GM18873 (cell line): ENCODE measurements around the gene SENP6.
"Not testable (repeated sequence)": the region's sequence is repeated elsewhere in the genome, so short reads cannot be mapped to it uniquely, and the experiment has no call there.

Source experiments
- ATAC-seq: cut with Tn5 transposase; IDR thresholded peaks from one replicate; pipeline ENCODE4 v1.9.1; 2021; ENCODE audit warnings: mild to moderate bottlenecking, moderate library complexity, moderate number of reproducible peaks; ENCODE audit not compliant: unreplicated experiment, low FRiP score

The SENP6 gene

GRCh38 chr6:75601304-75602245 lies at the start of gene SENP6:
TSS of gene SENP6 (plus strand) at chr6:75601880. CDS start at chr6:75602525, 645 bp downstream.
- peak; percentile 54 for ATAC-seq

- no peak for ATAC-seq
Observed at GRCh38 chr6:75556240-75556639, 45.4 kb upstream of the SENP6 start.

GRCh38 chr6:75557068-75557467 lies 44.6 kb upstream of the SENP6 start:
- ATAC-seq, result no peak

GRCh38 chr6:75563032-75563431 lies 38.6 kb upstream of the SENP6 start:
- peak; percentile 69 for ATAC-seq

GRCh38 chr6:75566137-75566767 lies 35.4 kb upstream of the SENP6 start:
- ATAC-seq, result no peak

GRCh38 chr6:75568100-75568499 lies 33.6 kb upstream of the SENP6 start:
- no peak for ATAC-seq

- ATAC-seq, result no peak
Observed at GRCh38 chr6:75568965-75569364, 32.7 kb upstream of the SENP6 start.

GRCh38 chr6:75570671-75571070 lies 31.0 kb upstream of the SENP6 start:
- not testable (repeated sequence) for ATAC-seq

GRCh38 chr6:75572072-75572471 lies 29.6 kb upstream of the SENP6 start:
- no peak for ATAC-seq

GRCh38 chr6:75579951-75580350 lies 21.7 kb upstream of the SENP6 start:
- peak; percentile 62 for ATAC-seq

GRCh38 chr6:75581231-75581630 lies 20.4 kb upstream of the SENP6 start:
- ATAC-seq, result no peak

GRCh38 chr6:75584552-75584951 lies 17.1 kb upstream of the SENP6 start:
- ATAC-seq, result not testable (repeated sequence)

- no peak for ATAC-seq
Observed at GRCh38 chr6:75588948-75589347, 12.7 kb upstream of the SENP6 start.

- no peak for ATAC-seq
Observed at GRCh38 chr6:75590370-75590769, 11.3 kb upstream of the SENP6 start.

GRCh38 chr6:75596380-75596779 lies 5.3 kb upstream of the SENP6 start:
- not testable (repeated sequence) for ATAC-seq

GRCh38 chr6:75600768-75601167 lies 912 bp upstream of the SENP6 start:
- no peak for ATAC-seq

GRCh38 chr6:75602246-75603105 lies 796 bp downstream of the SENP6 start:
- peak; percentile 31 for ATAC-seq

- ATAC-seq, result no peak
Observed at GRCh38 chr6:75603106-75603420, 1.4 kb downstream of the SENP6 start.

GRCh38 chr6:75604294-75604693 lies 2.6 kb downstream of the SENP6 start:
- ATAC-seq, result no peak

- ATAC-seq, result no peak
Observed at GRCh38 chr6:75605635-75606034, 4.0 kb downstream of the SENP6 start.

GRCh38 chr6:75608304-75608703 lies 6.6 kb downstream of the SENP6 start:
- no peak for ATAC-seq
